Ascending aorta (tissue), 2 donors: ENCODE data around the gene GP2. TPM values are rescaled to one million over a fixed set of nuclear protein-coding genes. Genes with fewer than 3 reads are reported as not detected.

ENCODE experiments used
- DNase-seq, 2 donors: peaks; one replicate each; pipeline ENCODE4 v3.0.0-alpha.2; 2019; ENCODE audit warnings: low spot score in 2 of 2
- H3K27ac ChIP-seq, 2 donors: fragments of 200-600 bp; sonication (generic); one replicate each; pipeline ENCODE4 v1.5.1; 2016 to 2017; ENCODE audit warnings: mild to moderate bottlenecking in 1 of 2
- H3K27me3 ChIP-seq: fragments of 200-600 bp; sonication (generic); one replicate; pipeline ENCODE4 v1.5.1; 2017
- H3K36me3 ChIP-seq, 2 donors: fragments of 200-600 bp; sonication (generic); one replicate each; pipeline ENCODE4 v1.5.1; 2016
- H3K4me1 ChIP-seq, 2 donors: fragments of 200-600 bp; sonication (generic); one replicate each; pipeline ENCODE4 v1.5.1; 2016 to 2017; ENCODE audit warnings: mild to moderate bottlenecking in 1 of 2
- H3K4me3 ChIP-seq, 2 donors: fragments of 200-600 bp; sonication (generic); one replicate each; pipeline ENCODE4 v1.5.1; 2016 to 2017; ENCODE audit warnings: mild to moderate bottlenecking in 1 of 2
- H3K9me3 ChIP-seq, 2 donors: fragments of 200-600 bp; sonication (generic); one replicate each; pipeline ENCODE4 v1.5.1; 2016
- intact Hi-C: fragments of 100-400 bp; cut with DNase I; formaldehyde crosslinking; loops from one replicate; pipeline ENCODE4 v1.15.1; 2023
- total RNA-seq: library from RNA; depleted of rRNA; stranded (reverse); fragments of >200 nt; gene quantifications from one replicate; pipeline ENCODE4 v1.1.0, GENCODE V29; 2016
- TF ChIP-seq, protein P1 (sequence below), 3 experiments: fragments of 200-600 bp in 2 of 3; fragments of 450-650 bp in 1 of 3; sonication (generic) in 2 of 3; IDR thresholded peaks; one replicate each; pipeline ENCODE4 v1.5.1; 2016 to 2019; ENCODE audit warnings: antibody characterized with exemption in 3 of 3, mild to moderate bottlenecking in 1 of 3, moderate library complexity in 1 of 3

GP2 gene
- total RNA-seq, 1 donor from 2014 or later, result 0.11 TPM

DNA sequence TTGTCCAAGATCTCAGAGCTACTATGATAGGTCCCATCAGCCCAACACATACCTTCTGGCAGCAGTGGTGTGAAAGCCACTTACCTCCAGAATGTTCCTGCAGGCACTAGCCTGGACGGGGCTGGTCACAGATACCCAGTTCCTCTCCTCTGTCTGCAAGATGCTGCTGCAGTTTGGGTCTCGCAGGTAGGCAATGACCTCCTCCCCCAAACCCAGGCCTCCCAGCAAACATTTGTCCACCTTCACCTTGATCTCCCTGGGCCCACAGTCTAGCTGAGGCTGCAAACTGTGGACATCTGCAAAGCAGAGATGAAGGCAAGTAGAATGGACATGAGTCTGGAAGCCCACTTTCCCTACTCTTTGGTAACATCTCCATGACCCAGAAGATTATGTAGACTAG is 7.1 kb downstream of the GP2 start:
- TF ChIP-seq, protein P1, sequence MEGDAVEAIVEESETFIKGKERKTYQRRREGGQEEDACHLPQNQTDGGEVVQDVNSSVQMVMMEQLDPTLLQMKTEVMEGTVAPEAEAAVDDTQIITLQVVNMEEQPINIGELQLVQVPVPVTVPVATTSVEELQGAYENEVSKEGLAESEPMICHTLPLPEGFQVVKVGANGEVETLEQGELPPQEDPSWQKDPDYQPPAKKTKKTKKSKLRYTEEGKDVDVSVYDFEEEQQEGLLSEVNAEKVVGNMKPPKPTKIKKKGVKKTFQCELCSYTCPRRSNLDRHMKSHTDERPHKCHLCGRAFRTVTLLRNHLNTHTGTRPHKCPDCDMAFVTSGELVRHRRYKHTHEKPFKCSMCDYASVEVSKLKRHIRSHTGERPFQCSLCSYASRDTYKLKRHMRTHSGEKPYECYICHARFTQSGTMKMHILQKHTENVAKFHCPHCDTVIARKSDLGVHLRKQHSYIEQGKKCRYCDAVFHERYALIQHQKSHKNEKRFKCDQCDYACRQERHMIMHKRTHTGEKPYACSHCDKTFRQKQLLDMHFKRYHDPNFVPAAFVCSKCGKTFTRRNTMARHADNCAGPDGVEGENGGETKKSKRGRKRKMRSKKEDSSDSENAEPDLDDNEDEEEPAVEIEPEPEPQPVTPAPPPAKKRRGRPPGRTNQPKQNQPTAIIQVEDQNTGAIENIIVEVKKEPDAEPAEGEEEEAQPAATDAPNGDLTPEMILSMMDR (IDR thresholded peaks at IDR 0.05), result no peak
- no peak overlapping the region for H3K4me3 ChIP-seq
- no peaks in the 10 kb centered on the region for H3K27me3 ChIP-seq
- intact Hi-C loops, result no loop called here
- no peaks in the 10 kb centered on the region for H3K4me1 ChIP-seq
- no peak for DNase-seq
- H3K36me3 ChIP-seq, result no peaks in the 10 kb centered on the region
- H3K9me3 ChIP-seq, result no peaks in the 10 kb centered on the region
- no peak overlapping the region for H3K27ac ChIP-seq

DNA sequence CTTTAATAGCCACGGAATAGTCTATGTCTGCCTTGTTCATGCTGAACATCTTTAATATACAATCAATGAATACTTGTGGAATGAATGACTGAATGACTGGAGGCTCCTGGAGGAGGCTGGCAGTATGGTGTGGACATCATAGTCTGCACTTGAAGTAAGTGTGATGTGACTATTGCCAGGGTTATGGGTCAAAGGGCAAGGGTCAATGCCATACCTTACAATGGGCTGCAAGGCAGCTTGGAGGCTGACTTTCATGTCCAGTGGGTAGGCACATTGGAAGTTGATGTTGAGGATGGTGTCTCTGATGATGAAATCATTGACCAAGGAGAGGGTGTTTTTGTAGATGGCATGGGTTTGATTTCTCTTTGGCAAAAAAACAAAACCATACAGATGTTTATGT is 7.9 kb downstream of the GP2 start:
- Histone ChIP-seq H3K4me3 (no peak overlapping the region), H3K4me1 (no peaks in the 10 kb centered on the region), H3K9me3 (no peaks in the 10 kb centered on the region), H3K36me3 (no peaks in the 10 kb centered on the region), H3K27ac (no peak overlapping the region), H3K27me3 (no peaks in the 10 kb centered on the region)
- intact Hi-C loops, result no loop called here
- TF ChIP-seq, protein P1 (IDR thresholded peaks at IDR 0.05), result no peak
- no peak for DNase-seq

DNA sequence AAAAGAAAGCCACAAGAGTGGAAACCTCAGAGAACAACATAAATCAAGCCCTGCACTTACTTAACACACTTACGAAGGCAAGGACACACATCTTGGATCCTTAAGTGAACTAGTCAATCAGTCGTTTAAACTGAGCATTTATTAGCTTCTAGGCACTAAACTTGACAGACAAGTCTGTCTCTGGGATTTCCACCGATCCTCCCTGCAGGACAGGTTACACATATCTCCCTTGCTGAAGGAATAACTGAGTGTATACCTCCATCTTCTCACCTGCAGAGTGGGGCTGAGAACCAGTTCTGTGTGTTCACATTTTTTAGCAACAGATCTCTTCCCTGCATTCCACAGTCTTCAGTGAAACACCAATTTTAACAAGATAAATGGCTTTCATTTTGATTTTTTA is 8.9 kb downstream of the GP2 start:
- Histone ChIP-seq H3K4me3 (no peak overlapping the region), H3K27ac (no peak overlapping the region), H3K36me3 (no peaks in the 10 kb centered on the region), H3K27me3 (no peaks in the 10 kb centered on the region), H3K4me1 (no peaks in the 10 kb centered on the region), H3K9me3 (no peaks in the 10 kb centered on the region)
- TF ChIP-seq, protein P1 (IDR thresholded peaks at IDR 0.05), result no peak
- DNase-seq, result no peak
- intact Hi-C loops, result no loop called here

DNA sequence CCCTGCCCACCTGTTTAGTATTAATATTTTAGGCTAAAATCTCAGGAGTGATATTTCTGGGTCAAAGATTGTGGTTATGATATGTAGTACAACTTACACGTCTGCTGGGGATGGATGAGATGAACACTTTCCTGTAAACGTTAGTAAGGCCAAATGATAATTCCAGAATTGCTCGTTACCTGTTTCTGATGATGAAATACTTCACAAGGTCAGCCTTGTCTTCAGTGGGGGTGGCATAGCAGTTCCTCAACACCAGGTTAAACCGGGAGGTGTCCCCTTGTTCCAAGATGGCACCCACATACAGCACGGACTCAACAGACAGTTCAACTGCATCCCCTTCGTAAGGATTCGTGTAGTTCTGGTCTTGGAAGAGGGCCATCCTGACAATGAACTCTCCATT is 9.3 kb downstream of the GP2 start:
- TF ChIP-seq, protein P1 (IDR thresholded peaks at IDR 0.05), result no peak
- Histone ChIP-seq H3K9me3 (no peaks in the 10 kb centered on the region), H3K4me3 (no peak overlapping the region), H3K27ac (no peak overlapping the region), H3K36me3 (no peaks in the 10 kb centered on the region), H3K27me3 (no peaks in the 10 kb centered on the region), H3K4me1 (no peaks in the 10 kb centered on the region)
- no peak for DNase-seq
- intact Hi-C loops, result no loop called here

DNA sequence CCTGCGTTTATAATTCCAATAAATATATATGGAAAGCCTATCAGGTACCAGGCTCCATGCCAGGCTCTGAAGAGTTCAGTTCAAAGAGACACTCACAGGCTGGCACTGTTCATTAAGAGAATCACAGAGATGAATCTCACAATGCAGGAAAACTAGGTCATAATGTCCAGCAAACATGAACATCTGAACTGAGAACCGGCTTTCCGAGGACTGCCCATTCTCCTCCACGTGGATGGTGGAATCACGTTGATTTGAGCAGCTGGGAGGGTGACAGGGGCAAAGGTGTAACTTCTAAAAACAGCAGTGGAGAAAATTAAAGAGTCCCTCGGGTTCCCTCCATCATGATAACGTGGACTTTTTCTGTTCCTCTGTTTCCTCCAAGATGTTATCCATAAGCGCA is 10.2 kb downstream of the GP2 start:
- Histone ChIP-seq H3K9me3 (no peaks in the 10 kb centered on the region), H3K27me3 (no peaks in the 10 kb centered on the region), H3K36me3 (no peaks in the 10 kb centered on the region), H3K4me1 (no peaks in the 10 kb centered on the region), H3K27ac (no peak overlapping the region), H3K4me3 (no peak overlapping the region)
- DNase-seq, result no peak
- intact Hi-C loops, result no loop called here
- TF ChIP-seq, protein P1 (IDR thresholded peaks at IDR 0.05), result no peak

DNA sequence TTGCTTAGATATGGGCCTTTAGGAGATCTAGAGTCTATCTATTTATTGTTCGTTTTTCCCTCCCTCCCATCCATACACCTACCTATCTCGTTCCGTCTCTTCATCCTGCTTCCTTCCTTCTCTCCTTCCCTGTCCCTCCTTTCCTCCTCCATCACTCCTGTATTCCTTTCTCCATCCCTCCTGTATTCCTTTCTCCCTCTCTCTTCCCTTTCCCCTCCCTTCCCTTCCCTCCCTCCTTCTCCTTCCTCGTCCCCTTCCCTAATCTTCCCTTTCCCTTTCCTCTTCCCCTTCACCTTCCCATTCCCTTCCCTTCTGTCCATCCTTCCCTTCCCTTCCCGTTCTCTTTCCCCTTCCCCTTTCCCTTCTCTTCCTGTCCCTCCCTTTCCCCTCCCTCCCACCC is 10.6 kb downstream of the GP2 start:
- no peaks in the 10 kb centered on the region for H3K36me3 ChIP-seq
- no peaks in the 10 kb centered on the region for H3K27me3 ChIP-seq
- no peaks in the 10 kb centered on the region for H3K4me1 ChIP-seq
- no peak overlapping the region for H3K4me3 ChIP-seq
- TF ChIP-seq, protein P1 (IDR thresholded peaks at IDR 0.05), result no peak
- H3K27ac ChIP-seq, result no peak overlapping the region
- no peak for DNase-seq
- no peaks in the 10 kb centered on the region for H3K9me3 ChIP-seq
- intact Hi-C loops, result no loop called here
